Glomerular visceral epithelial cell (primary cell): ENCODE data around the gene H2AZ2.
A peak's percentile ranks its signal among the peaks of the same experiment; 100 is the strongest.
"Not testable (repeated sequence)": the region's sequence is repeated elsewhere in the genome, so short reads cannot be mapped to it uniquely, and the experiment has no call there.

Experiments
- DNase-seq: peaks from one replicate; pipeline ENCODE4 v3.0.0-alpha.2; 2016; ENCODE audit errors: extremely low spot score

H2AZ2 gene

DNA sequence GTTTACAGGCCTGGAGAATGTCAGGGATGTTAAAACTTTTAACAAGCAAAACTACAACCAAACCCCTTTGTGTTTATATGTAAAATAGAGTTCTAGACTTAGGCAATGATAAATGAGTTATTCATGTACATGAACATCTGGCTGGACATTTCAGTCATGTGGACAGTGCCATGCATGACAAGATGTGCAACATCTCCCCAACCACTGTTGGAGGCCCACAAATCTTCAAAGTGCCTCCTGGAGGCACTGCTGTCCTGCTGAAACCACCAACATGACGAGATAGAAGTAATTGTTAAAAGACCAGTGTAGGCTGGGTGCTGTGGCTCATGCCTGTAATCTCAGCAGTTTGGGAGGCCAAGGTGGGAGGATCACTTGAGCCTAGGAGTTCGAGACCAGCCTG is 33.0 kb downstream of the H2AZ2 start:
- DNase-seq, result no peak

DNA sequence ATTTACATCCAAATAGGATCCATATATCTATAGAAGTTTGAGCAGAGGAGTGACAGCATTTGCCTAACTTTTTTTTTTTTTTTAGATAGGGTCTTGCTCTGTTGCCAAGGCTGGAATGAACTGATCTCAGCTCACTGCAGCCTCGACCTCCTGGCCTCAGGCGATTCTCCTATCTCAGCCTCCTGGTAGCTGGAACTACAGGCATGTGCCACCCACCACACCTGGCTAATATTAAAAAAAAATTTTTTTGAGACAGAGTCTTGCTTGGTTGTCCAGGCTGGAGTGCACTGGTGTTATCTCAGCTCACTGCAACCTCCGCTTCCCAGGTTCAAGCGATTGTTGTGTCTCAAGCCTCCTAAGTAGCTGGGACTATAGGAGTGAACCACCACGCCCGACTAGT is 36.3 kb downstream of the H2AZ2 start:
- DNase-seq, result no peak

DNA sequence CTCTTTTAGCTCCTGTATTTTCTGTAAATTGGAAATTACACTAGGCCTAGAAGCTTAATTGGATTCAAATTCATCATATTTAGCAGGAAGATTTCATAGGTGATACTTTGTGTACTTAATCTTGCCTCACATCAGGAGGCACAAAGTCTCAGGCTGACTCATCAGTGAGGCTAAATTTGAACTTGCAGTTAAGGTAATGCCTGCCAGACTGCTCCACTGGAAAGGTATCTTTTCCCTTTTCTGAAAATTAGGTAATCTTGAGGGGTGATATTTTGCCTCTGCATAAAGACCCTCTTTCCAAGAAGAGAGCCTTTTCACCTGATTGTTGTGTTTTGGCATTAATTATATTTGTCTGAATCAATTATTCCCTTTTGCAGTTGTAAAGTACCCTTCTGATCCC is 36.8 kb downstream of the H2AZ2 start:
- DNase-seq, result no peak

DNA sequence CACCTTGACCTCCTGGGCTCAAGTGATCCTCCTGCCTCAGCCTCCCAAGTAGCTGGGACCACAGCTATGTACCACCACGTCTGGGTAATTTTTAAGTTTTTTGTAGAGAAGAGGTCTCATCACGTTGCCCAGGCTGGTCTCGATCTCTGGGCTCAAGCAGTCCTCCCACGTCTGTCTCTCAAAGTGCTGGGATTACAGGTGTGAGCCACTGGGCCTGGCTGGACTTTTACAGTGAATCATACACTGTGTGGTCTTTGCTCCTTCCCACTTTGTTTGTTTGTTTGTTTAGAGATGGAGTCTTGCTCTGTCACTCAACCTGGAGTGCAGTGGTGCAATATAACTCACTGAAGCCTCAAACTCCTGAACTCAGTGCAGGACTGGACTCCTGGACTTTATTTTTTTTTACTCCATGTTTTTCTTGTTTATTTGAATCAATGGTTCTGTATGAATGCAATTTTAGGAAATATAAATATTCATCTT is 38.9 kb downstream of the H2AZ2 start:
- DNase-seq, result no peak

DNA sequence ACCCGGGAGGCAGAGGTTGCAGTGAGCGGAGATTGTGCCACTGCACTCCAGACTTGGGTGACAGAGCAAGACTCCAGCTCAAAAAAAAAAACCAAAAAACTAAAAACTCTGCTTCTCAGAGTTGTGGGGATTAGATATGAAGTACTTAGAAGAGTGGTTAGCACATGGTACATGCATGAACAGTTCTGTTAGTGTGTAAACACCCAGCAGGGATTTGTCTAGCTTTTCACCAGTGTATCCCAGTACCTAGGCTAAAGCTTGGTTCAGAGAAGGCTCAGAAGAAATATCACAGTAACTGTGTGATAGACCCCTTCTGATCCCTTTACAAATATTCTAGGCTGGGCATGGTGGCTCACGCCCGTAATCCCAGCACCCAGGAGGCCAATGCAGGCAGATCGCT is 41.9 kb downstream of the H2AZ2 start:
- no peak for DNase-seq

DNA sequence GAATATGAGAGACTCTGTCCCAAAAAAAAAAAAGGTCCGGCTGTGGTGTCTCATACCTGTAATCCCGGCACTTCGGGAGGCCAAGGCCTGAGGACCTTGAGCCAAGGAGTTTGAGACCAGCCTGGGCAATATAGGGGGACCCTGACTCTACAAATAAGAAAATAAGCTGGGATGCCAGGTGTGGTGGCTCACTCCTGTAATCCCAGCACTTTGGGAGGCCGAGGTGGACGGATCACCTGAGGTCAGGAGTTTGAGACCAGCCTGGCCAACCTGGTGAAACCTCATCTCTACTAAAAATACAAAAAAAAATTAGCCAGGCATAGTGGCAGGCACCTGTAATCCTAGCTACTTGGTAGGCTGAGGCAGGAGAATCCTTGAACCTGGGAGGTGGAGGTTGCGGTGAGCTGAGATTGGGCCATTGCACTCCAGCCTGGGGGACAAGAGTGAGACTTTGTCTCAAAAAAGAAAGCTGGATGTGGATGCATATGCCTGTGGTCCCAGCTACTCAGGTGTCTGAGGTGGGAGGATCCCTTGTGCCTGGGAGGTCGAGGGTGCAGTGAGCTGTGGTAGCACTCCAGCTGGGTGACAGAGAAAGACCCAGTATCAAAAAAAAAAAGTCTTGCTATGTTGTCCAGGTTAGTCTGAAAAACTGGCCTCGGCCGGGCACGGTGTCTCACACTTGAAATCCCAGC is 43.9 kb downstream of the H2AZ2 start:
- not testable (repeated sequence) for DNase-seq

DNA sequence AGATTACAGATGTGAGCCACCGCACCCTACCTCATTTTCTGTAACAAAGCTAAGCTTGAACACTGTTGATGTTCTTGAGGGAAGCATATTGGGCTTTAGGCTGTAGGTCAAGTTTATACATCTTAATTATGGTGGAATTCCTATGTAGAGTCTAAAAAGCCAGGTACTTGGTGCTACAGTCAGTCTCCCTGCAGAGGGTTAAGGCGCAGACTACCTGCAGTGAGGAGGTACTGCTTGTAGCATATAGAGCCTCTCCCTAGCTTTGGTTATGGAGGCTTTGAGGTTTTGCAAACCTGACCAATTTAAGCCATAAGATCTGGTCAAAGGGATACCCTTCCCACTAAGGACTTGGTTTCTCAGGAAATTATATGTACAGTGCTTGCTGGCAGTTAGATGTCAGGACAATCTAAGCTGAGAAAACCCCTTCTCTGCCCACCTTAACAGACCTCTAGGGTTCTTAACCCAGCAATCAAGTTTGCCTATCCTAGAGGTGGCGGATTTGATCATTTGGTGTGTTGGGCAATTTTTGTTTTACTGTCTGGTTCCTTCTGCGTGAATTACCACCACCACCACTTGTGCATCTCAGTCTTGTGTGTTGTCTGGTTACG is 45.4 kb downstream of the H2AZ2 start:
- no peak for DNase-seq

DNA sequence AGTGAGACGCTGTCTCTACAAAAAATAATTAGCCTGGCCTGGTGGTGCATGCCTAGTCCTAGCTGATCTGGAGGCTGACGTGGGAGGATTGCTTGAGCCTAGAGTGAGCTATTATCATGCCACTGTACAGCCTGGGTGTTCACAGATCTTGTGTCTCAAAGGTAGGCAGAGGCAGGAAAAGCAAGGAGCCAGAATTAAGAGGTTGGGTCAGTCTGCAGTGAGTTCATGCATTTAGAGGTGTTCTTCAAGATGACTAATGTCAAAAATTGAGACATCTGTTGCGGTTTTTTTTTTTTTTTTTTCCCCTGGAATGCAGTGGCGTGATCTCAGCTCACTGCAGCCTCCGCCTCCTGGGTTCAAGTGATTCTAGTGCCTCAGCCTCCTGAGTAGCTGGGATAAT is 46.0 kb downstream of the H2AZ2 start:
- DNase-seq, result peak; percentile 72

DNA sequence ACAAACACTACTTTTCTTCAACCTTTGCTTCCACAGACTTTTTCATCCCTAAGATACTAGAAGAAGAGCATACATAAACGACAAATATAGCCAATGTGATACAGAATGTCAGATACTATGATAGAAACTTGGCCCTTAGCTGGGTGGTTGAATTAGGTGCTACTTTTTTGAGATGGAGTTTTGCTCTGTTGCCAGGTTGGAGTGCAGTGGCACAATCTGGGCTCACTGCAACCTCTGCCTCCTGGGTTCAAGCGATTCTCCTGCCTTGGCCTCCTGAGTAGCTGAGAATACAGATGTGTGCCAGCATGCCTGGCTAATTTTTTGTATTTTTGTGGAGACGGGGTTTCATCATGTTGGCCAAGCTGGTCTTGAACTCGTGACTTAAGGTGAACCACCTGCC is 47.9 kb downstream of the H2AZ2 start:
- DNase-seq, result no peak

DNA sequence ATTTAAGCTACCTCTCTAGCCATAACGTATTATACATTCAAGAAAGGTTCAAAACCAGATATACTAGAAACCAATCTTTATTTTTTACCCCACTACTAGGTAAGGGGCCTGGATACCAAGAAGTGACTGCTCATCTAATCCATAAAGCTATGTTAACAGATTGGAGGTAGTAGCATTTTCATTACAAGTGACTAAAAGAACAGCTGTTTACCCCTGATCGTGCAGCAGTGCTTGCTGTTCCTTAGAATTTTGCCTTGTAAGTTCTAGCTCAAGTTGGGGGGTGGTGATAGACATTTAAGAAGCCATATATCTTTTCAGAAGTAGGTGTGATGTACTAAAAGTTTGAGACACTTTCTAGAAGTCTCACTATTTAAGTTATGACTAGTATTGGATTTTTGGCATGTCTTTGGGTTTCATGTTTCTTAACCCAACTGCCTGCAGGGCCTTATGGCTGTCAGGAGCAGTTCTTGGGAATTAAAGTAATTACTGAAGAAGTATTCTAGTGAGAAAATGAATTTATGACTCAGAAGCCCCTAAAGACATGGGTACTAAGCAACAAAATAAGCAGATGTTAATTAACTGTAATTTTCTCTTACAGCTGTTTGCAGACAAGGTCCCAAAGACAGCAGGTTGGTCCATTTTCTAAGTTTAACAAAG is 49.1 kb downstream of the H2AZ2 start:
- no peak for DNase-seq

DNA sequence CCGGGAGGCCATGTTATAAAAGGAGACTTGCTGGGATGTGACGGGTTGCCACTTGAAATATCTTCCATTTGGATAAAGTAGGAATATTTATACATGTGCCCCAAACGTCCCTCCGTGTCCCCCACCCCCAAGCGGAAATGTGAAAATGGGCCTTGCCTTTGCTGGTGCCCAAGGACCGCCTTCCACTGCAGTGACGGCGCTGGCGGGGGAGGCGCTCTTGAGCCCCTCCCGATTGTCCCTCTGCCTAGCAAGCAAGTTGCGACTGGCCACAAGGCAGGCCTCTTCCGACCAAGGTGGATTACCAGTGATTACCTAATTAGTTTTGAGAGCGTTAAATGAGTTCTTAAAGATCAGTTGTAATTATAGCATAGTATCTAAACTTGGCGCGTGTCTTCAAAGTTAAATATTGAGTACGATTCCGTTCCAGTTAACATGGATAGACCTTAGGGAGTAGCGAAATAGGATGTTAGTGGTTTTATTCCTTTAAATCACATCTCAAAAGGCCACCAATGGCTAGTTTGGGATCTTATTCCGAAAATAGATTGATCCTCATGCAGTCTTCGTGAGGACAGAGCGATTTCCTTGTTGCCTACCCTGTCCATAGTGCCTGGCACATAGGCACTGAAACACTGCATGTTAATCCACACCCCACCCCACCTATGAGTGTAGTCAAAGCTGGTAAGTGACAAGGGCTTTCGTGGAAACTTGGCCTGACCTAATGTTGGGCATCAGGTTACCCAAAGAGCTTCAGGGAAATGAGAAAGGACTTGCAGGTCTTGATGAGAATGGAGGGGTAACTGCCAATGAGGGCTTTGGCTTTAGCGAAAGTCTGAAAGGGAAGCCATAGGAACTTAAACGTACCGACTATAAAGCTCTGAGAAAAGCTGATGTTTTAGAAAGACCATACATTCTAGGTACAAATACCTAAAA is 50.3 kb downstream of the H2AZ2 start:
- peak; percentile 85 for DNase-seq

DNA sequence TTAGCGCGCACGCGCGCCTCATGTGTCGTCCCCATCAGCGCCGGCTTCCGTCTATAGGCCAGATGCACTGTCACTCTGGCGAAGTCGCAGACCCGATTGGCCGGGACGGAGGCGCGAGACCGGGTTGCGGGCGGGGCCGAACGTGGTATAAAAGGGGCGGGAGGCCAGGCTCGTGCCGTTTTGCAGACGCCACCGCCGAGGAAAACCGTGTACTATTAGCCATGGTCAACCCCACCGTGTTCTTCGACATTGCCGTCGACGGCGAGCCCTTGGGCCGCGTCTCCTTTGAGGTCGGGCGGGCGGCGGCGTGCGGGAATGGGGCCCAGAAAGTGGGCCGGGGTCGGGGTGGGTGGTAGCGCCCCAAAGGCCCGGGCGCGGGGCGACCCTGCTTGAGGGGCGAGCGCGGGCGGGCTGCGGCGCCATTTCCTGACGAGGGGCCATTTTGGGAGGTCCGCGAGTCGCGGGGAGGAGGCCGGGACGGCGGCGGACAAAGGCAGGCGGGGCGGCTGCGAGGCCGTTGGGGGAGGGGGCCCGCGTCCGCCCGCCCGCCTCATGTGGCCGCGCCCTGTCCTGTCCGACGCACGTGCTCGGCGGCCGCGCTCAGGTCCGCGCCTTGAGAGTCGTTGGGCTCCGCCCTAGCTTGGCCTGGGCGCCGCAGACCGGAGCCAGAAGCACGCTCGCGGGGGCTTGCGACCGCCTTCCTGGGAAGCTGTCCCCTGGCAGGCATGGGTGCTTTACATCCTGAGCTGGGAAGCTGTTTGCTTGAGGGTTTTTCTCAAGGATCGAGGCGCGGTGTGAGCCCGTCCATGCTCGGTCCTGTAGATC is 51.2 kb downstream of the H2AZ2 start, which contains the start of gene PPIA:
TSS of gene PPIA (plus strand) at position 178 of the 825 bp plus-strand sequence. CDS start at position 222, 44 bp downstream.
- DNase-seq, result peak; percentile 98

DNA sequence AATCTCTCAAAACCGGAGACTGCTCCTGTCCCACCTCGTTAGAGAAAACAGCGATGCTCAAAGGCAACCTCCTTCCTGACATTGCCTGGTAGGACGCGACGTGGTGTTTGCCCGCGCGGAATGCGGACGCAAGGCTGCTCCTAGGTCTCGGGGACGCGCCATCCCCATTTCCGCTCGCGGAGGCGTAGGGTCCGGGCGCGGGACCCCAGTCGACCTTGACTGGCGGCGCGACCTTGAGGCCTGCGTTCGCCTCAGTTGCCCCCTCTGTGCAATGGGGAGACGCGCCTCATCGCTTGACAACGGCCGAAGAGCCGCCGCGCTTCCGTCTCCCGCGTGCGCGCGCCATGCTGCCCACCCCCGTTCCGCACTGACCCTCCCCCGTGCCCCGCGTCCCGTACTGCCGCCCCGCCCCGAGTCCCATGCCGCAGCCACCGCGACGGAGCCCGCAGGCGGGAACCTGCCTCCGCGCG is 51.8 kb downstream of the H2AZ2 start:
- DNase-seq, result peak; percentile 63

DNA sequence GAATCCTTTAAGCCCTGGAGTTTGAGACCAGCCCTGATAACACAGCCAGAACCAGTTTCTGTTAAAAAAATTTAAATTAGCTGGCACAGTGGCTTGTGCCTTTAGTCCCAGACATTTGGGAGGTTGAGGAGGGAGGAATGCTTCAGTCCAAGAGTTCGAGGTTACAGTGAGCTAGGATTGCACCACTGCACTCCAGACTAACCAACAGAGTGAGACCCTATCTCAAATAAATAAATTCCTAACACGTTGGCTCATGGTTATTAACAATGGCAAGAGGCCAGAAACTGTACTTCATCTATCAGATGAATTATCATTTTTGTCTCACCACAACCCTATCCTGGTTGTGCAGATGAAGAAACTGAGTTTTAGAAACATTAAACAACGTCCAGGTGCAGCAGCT is 53.6 kb downstream of the H2AZ2 start:
- no peak for DNase-seq

DNA sequence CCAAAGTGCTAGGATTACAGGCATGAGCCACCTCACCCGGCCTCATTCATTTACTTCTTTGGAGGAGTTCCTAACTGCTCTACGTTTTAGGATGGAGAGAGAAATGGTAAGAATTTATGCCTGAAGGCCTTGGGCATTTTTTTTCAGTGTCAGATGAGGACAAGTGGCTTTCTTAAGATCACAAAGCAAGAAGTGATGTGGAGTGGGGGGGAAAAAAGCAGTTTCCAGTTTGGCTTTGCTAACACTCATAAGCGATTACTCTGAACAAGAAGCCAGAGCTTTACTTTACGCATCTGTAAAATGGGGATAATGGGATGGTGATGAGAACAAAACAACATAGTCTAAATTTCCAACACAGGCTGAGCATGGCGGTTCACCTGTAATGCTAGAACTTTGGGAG is 54.0 kb downstream of the H2AZ2 start:
- DNase-seq, result no peak

DNA sequence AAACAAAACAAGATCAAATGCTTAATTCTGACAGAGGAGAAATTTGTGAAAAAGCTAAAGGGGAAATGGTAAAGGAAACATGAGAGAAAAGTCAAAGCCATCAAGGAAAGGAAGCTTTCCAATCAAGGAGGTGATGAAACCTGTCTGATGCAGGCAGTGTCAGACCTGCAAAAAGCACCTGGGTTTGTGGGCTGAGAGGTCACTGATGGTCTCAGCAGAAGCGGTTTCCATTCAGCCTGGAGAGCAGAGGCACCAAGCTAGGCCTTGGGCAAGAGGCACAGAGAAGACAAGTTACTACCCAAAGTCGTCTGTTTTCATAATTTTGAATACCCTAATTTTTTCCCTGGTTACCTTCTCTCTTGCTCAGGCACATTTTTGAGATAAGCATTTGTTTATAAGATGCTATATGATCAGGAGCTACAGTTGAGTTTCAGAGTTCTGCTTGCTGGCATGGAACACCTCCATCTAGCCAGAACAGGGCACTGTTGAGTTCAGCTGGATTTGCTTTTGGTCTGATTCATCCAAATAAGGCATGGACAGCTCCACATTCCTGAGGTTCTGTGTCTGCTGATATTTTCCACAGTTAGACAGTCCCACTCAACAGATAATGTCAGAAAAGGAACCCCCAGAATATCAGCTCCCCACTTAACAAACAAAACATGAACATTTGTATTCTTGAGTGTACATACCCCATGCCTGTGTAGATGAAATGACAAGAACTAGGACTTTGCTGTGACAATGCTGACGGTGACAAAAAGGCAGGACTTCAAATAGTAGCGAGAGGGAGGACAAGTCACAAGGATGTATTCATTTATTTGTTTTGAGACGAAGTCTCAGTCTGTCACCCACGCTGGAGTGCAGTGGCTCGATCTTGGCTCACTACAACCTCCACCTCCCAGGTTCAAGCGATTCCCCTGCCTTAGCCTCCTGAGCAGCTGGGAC is 56.3 kb downstream of the H2AZ2 start:
- DNase-seq, result no peak

DNA sequence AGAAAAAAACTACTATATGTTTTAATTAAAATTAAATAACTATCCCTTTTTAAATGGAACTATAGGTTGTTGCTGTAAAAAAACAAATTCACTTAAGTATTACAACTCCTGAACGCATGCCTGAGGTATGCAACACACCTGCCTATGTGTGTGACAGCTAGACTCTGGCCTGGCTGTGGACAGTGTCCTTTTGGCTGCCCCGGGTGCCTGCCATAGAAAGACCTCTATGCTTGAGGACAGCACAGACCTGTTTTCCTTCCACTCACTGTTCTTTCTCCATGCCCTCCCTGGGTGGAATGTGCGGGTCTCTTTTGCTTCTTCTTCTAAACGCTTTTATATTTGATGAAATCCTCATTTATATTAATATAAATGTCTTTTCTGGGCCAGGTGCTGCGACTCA is 57.9 kb downstream of the H2AZ2 start:
- no peak for DNase-seq

DNA sequence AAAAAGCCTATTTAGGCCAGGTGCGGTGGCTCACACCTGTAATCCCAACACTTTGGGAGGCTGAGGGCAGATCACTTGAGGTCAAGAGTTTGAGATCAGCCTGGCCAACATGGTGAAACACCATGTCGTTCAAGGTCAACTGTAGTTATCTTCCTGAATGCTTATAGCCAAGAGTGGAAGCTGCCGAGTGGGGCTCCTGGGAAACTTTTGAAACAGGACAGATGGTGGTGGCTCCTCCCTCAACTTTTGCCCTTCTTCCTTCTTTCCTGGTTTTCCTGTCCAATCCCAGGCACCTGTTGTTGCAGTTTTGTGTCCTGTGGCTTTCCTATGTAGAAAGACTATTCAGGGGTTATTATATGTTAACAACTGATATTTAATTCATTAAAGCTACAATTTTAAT is 60.1 kb downstream of the H2AZ2 start:
- no peak for DNase-seq

DNA sequence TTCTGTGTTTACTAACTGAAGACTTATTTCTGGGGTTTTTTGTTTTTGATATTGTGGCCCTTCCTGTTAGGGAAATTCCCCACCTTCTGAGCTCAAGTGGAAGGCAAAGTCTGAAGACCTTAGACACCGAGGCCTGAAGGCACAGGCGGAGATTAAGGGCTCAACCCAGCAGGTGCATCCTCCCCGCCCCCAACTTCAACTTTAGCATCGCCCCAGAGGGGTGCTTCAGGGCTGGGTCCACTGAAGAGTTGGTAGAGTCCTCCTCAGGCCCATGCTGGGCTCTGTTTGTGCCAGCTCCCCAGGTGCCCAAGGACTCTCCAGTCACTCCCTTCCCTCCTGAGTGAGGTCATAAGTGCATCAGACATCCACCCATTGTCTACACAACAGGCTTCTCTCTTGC is 60.8 kb downstream of the H2AZ2 start:
- DNase-seq, result no peak

DNA sequence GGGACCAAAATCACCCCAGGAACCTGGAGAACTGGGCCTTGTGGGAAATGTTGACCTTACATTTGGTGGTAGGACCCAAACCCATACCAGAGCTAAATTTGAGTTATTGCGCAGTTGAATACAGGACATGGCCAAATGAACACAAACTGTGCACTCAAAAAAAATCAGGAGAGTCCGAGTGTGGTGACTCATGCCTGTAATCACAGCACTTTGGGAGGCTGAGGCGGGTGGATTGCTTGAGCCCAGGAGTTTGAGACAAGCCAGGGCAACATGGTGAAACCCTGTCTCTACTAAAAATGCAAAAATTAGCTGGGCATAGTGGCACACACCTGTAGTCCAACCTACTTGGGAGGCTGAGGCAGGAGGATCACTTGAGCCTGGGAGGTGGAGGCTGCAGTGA is 62.7 kb downstream of the H2AZ2 start:
- not testable (repeated sequence) for DNase-seq
